ENCODE results near the gene TSTD1. TPM values are rescaled to one million over a fixed set of nuclear protein-coding genes. Genes with fewer than 3 reads are reported as not detected.
"Not testable (repeated sequence)": the region's sequence is repeated elsewhere in the genome, so short reads cannot be mapped to it uniquely, and the experiment has no call there.

TSTD1 gene
- total RNA-seq, 4 donors from 2014 or later = 70.0 to 123 (median 98.8) TPM

DNA sequence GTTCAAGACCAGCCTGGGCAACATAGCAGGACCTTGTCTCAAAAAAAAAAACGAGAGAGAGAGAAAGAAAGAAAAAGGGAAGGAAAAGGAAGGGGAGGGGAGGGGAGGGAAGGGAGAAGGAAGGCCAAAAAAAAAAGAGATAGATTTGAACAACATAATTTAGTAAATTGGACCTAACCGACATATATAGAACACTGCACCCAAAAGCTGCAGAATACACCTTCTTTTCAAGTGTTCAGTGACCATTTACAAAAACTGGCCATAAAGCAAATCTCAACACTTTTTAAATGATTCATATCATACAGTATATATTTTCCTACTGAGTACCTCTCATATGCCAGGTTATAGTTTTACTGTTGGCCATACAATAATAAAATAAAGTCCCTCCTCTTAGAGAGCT, 6.9 kb downstream of the TSTD1 start:
- WGBS = 73% methylated on average over 2 of the region's 2 CpGs

DNA sequence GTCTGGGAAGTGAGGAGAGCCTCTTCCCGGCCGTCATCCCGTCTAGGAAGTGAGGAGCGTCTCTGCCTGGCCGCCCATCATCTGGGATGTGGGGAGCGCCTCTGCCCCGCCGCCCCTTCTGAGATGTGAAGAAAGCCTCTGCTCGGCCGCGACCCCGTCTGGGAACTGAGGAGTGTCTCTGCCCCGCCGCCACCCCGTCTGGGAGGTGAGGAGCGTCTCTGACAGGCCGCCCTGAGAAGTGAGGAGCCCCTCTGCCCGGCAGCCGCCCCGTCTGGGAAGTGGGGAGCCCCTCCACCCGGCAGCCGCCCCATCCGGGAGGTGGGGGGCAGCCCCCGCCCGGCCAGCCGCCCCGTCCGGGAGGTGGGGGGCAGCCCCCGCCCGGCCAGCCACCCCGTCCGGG, 9.3 kb downstream of the TSTD1 start:
- H3K4me3 ChIP-seq; H3K27ac ChIP-seq; H3K27me3 ChIP-seq; H3K9me3 ChIP-seq; H3K36me3 ChIP-seq; H3K4me1 ChIP-seq; DNase-seq (ENCODE audit: low spot score in 2 of 2): not testable (repeated sequence)
- WGBS = 96% methylated on average over 15 of the region's 32 CpGs

More for the DNA sequence above, 6.9 kb downstream of the TSTD1 start:
- Histone ChIP-seq H3K27ac (no peak overlapping the region), H3K27me3 (no peaks in the 10 kb centered on the region), H3K4me3 (no peak overlapping the region), H3K36me3 (no peaks in the 10 kb centered on the region), H3K4me1 (peaks cover 7% of the 10 kb centered on the region), H3K9me3 (no peaks in the 10 kb centered on the region)
- no peak for TF ChIP-seq EP300 (IDR thresholded peaks at IDR 0.05)
- TF ChIP-seq CTCF (IDR thresholded peaks at IDR 0.05) = no peak
- TF ChIP-seq POLR2A (IDR thresholded peaks at IDR 0.05) = no peak
- TF ChIP-seq POLR2AphosphoS5 (IDR thresholded peaks at IDR 0.05) = no peak
- no peak for DNase-seq (ENCODE audit: low spot score in 2 of 2)

DNA sequence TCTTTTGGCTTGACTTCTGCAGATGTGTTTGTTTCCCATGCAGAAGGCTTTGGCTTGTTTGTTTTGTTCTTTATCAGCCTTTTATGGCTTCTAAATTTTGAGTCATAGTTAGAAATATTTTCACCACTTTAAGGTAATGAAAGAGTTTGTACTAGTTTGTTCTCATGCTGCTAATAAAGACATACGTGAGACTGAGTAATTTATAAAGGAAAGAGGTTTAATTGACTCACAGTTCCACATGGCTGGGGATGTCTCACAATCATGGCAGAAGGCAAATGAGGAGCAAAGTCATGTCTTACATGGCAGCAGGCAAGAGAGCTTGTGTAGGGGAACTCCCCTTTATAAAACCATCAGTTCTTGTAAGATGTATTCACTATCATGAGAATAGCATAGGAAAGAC, 11.8 kb downstream of the TSTD1 start:
- WGBS = 76% methylated on average over 1 of the region's 1 CpG
- not testable (repeated sequence) for H3K36me3 ChIP-seq; H3K27me3 ChIP-seq; H3K4me1 ChIP-seq; H3K4me3 ChIP-seq; DNase-seq (ENCODE audit: low spot score in 2 of 2); H3K27ac ChIP-seq; H3K9me3 ChIP-seq

GRCh38 chr1:161022432-161022831, 16.3 kb downstream of the TSTD1 start:
- not testable (repeated sequence) for H3K27ac ChIP-seq
- peaks cover 36% of the 10 kb centered on the region for H3K4me1 ChIP-seq

DNA sequence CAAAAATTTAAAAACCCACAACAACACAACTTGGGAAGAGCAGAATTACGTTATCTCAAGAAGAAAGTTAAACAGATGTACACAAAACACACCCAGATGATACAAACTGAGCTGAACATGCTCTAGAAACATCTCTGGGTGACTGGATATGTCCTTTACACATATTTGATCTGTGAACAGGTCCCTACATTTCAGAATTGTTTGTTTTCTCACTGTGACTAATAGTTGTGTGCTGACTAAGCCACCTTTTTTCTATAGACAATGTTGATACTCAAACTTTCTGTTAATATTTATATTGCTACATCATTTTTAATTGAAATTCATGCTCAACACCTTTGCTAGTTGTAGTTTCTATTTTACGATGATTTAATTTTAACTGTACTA, 16.8 kb downstream of the TSTD1 start:
- H3K9me3 ChIP-seq = no peaks in the 10 kb centered on the region
- H3K4me3 ChIP-seq = no peak overlapping the region
- H3K27ac ChIP-seq = peak overlapping the region; percentile 95
- H3K36me3 ChIP-seq = no peaks in the 10 kb centered on the region
- 89% methylated on average over 2 of the region's 2 CpGs for WGBS
- H3K27me3 ChIP-seq = no peaks in the 10 kb centered on the region
- peaks cover 40% of the 10 kb centered on the region for H3K4me1 ChIP-seq
- TF ChIP-seq EP300 (IDR thresholded peaks at IDR 0.05) (no peak), CTCF (IDR thresholded peaks at IDR 0.05) (no peak), POLR2A (IDR thresholded peaks at IDR 0.05) (no peak), POLR2AphosphoS5 (IDR thresholded peaks at IDR 0.05) (no peak)
- DNase-seq (ENCODE audit: low spot score in 2 of 2) = no peak

More at GRCh38 chr1:161022432-161022831, 16.3 kb downstream of the TSTD1 start:
- WGBS = 86% methylated on average over 12 of the region's 12 CpGs
- H3K36me3 ChIP-seq; H3K9me3 ChIP-seq; DNase-seq (ENCODE audit: low spot score in 2 of 2); H3K27me3 ChIP-seq; H3K4me3 ChIP-seq: not testable (repeated sequence)

- TF ChIP-seq POLR2AphosphoS5 (IDR thresholded peaks at IDR 0.05) (peak in 1 of 3 donors; percentile 39), EP300 (IDR thresholded peaks at IDR 0.05) (no peak), POLR2A (IDR thresholded peaks at IDR 0.05) (peak in 1 of 2 donors; percentile 15), CTCF (IDR thresholded peaks at IDR 0.05) (no peak)
- H3K4me1 ChIP-seq = peaks cover 43% of the 10 kb centered on the region
- DNase-seq (ENCODE audit: low spot score in 2 of 2) = peak; percentile 91 to 92
- no peaks in the 10 kb centered on the region for H3K9me3 ChIP-seq
- whole genome bisulfite sequencing = 14% methylated on average over 28 of the region's 34 CpGs
- H3K27me3 ChIP-seq = no peaks in the 10 kb centered on the region
- H3K36me3 ChIP-seq = no peaks in the 10 kb centered on the region
- peak overlapping the region; percentile 95 for H3K27ac ChIP-seq
- peak overlapping the region; percentile 70 for H3K4me3 ChIP-seq
Measured at GRCh38 chr1:161021165-161021969, 17.4 kb downstream of the TSTD1 start.

Measured in suprapubic skin (tissue), 4 donors.